AG09319 (cell line): ENCODE measurements around the gene LTBR.
"Not testable (repeated sequence)": the region's sequence is repeated elsewhere in the genome, so short reads cannot be mapped to it uniquely, and the experiment has no call there.

Source experiments
- DNase-seq: peaks from one replicate; pipeline ENCODE4 v3.0.0-alpha.2; 2010; ENCODE audit warnings: low read depth; ENCODE audit errors: extremely low read depth
- TF ChIP-seq, protein P1 (sequence below): IDR thresholded peaks from 2 replicates; pipeline ENCODE4 v1.5.1; 2011; ENCODE audit warnings: low read depth, mild to moderate bottlenecking, inconsistent platforms, low read length, moderate library complexity

The LTBR gene

DNA sequence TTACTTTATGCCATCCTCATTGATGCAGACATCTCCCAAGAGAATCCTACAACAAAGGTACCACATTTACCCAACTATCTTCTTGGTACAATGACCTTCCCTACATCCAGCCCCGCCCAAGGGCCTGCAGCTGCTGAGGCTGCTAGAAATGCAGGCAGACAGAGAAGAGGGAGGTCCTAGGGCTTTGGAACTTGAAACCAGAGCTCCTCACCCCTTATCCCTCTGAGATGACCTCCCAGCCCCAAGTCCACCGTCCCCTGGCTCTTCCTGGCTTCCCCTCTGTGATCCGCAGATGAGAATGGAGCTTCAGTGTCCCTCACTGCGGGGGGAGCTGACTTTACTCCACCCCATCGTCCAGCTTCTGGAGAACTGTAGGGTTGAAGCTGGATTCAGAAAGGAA lies 40.4 kb upstream of the LTBR start:
- no peak for DNase-seq
- TF ChIP-seq, protein P1, sequence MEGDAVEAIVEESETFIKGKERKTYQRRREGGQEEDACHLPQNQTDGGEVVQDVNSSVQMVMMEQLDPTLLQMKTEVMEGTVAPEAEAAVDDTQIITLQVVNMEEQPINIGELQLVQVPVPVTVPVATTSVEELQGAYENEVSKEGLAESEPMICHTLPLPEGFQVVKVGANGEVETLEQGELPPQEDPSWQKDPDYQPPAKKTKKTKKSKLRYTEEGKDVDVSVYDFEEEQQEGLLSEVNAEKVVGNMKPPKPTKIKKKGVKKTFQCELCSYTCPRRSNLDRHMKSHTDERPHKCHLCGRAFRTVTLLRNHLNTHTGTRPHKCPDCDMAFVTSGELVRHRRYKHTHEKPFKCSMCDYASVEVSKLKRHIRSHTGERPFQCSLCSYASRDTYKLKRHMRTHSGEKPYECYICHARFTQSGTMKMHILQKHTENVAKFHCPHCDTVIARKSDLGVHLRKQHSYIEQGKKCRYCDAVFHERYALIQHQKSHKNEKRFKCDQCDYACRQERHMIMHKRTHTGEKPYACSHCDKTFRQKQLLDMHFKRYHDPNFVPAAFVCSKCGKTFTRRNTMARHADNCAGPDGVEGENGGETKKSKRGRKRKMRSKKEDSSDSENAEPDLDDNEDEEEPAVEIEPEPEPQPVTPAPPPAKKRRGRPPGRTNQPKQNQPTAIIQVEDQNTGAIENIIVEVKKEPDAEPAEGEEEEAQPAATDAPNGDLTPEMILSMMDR, result no peak

DNA sequence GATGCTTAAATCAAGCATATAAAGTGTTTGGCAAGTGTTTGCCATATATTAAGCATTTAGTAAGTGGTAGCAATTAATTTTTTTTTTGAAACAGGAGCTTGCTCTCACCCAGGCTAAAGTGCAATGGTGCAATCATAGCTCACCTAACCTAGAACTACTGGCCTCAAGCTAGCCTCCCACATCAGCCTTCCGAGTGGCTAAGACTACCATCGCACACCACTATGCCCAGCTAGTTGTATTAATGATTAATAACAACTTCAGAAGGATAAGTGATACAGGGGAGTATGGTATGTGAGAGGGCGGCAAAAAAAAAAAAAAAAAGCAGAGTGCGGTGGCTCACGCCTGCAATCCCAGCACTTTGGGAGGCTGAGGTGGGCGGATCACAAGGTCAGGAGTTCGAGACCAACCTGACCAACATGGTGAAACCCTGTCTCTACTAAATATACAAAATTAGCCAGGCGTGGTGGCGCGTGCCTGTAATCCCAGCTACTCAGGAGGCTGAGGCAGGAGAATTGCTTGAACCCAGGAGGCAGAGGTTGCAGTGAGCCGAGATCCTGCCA lies 39.8 kb upstream of the LTBR start:
- DNase-seq, result not testable (repeated sequence)

DNA sequence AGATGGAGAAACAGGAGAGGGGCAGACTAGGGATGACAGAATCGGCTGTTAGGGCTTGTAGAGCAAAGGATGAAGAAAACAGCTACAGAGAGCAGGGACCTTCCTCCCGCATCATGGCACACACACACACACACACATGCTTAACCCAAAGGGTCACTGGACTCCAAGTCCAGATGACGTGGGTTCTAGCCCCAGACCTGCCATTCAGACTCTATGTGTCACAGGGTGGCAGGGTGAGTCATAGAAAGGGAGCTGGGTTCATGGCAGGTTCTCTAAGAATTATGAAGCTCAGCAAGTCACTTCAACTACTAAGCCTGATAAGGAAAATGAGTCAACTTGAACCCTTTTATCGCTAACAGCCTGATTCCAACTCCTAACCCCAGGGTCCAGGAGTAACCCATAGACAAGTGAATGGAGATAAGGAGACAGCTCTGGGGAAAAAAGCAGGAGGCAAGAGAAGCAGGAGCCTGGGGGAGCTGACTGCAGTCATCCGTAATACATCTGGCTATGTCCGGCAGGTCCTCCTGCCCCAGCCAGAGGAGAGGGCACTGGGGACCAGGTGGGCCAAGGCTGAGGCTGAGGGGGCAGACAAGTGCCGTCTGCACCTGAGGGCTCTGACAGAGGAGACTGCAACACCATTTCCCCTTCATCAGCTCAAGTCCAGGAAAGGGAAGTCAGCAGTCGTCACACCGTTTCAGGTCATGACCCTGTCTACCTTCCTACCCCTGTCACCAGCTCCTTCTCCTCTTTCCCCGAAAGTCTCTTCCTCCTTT lies 38.5 kb upstream of the LTBR start:
- TF ChIP-seq, protein P1, result no peak
- DNase-seq, result no peak

DNA sequence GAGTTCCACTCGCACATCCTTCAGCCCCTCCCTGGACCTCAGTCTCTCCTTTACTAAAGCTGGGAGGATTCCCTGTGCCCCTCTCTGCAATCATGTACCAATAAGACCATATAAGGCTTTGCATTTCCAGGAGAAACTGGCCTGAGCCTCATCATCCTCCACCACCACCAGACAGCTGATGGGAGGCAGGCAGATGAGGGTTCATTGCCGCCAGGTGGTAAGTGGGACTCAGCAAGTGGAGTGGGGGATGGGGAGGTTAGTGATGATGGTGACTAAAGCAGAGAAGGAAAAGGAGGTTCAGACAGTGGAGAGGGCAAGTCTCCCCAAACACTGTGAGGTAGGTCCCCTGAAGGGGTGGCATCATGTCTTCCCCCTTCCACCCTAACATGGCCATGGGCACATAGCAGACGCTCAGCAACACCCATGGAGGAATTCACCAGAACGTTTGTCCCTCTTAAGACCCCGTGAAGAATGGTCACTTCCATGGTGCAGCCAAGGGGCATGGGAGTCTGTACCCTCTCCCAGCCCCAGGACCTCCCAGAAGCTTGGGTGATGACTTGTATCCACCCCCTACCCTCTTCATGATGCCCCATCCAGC lies 37.6 kb upstream of the LTBR start:
- TF ChIP-seq, protein P1, result no peak
- DNase-seq, result no peak

DNA sequence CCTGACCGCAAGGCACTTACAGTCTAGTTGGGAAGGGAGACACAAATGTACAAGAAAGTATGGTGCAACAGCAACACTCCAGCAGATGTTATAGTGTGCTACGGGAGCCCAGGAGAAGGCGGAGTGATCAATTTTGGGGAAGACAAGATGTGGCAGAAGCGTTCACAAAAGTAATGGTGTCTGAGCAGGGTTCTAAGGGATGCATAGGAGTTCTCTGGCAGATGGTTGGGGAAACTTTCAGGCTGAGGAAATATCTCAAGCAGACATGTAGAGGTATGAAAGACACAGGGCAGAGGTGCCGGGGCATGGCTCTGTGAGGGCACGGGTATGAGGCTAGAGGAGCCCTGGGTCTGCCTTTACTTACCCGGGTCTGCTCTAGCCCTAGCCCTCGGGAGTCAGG lies 37.0 kb upstream of the LTBR start:
- TF ChIP-seq, protein P1, result no peak
- no peak for DNase-seq

DNA sequence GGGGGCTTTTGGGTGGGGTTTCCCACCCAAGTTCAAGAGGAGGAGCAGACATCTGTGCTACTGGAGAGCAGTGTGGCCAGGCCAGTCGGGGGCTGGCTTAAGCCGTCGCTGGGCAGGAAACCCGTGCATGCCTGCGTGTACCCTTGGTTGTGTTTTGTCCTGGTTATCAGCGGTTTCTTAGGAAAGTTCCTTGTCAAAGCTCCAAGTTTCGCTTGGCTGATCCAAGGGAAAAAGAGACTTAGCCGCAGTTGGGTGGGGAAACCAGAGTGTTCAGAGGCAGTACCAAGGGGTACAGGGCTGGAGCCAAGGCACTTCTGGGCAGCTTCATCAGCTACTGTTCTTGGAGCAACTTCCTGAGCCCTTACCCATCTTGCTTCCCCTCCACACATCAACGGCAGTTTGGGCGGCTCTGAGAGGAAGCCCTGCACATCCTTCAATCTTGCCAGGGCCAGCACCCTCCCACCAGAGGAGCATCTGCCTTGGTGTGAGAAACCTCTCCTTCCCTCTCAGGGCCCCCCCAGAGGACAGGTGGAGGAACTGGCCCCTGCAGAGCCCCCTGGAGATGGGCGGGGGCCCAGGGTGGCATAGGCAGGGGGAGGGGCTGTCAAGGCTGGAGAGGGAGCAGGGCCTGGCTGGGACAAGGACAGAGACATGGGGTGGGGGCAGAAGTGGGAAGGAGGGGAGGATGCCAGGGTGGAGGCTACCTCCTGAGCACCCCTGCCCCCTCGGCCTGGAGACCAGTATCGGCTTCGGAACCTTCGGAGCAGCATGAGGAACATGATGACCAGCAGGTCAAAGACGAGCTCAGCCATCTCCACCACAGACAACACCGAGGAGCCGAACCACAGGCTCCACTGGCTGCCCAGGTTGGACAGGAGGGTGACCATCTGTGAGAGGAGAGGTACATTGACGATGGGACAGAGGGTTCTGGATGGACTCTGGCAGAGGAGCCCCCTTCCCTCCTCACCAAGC lies 36.3 kb upstream of the LTBR start:
- TF ChIP-seq, protein P1, result no peak
- no peak for DNase-seq

DNA sequence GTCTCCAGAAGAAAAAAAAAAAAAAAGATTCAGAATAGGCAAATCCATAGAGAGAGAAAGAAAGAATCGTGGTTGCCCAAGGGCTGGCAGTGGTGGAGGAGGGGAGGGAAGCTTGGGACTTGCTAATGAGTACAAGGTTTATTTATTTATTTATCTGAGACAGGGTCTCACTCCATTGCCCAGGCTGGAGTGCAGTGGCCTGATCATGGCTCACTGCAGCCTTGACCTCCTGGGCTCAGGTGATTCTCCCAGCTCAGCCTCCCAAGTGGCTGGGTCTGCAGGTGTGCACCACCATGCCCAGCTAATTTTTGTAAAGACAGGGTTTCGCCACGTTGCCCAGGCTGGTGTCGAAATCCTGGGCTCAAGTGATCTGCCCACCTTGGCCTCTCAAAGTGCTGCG lies 32.3 kb upstream of the LTBR start:
- TF ChIP-seq, protein P1, result no peak
- DNase-seq, result no peak
